HepG2 (cell line): ENCODE results near the gene ABCF1. TPM values are rescaled to one million over a fixed set of nuclear protein-coding genes. Genes with fewer than 3 reads are reported as not detected.

Experiments
- NFKB2 ChIP-seq: sonication (generic); formaldehyde crosslinking; IDR thresholded peaks from 2 replicates; pipeline ENCODE4 v1.4.0; 2020; ENCODE audit warnings: missing genetic modification reagents, borderline replicate concordance
- ZNF33B ChIP-seq: sonication (generic); formaldehyde crosslinking; IDR thresholded peaks from 2 replicates; pipeline ENCODE4 v1.5.1; 2020; ENCODE audit warnings: mild to moderate bottlenecking, missing genetic modification reagents
- polyA plus RNA-seq, 8 experiments: library from polyadenylated mRNA; depleted of rRNA in 3 of 8; stranded (reverse) in 7 of 8; unstranded in 1 of 8; fragments of >200 nt; fragmentation: Illumina TruSeq in 4 of 8; extraction: Trizol in 4 of 8; gene quantifications; 2 replicates each; pipeline versions ENCODE4 v1.2.1 to v1.2.3, GENCODE V29; 2011 to 2016; ENCODE audit warnings: low read depth in 4 of 8, missing spikeins in 1 of 8, mixed read lengths in 1 of 8; ENCODE audit not compliant: insufficient read depth in 1 of 8
- total RNA-seq, 5 experiments: library from RNA; depleted of rRNA; stranded (reverse); fragments of >200 nt; fragmentation: Illumina TruSeq; extraction: Trizol; gene quantifications; 2 replicates each; pipeline ENCODE4 v1.2.3, GENCODE V29; 2016; ENCODE audit warnings: low read depth in 1 of 5
- TF ChIP-seq, protein P1 (sequence below): sonication (generic); formaldehyde crosslinking; IDR thresholded peaks from 2 replicates; pipeline ENCODE4 v1.9.0; 2021; ENCODE audit warnings: mild to moderate bottlenecking, missing genetic modification reagents
- TF ChIP-seq, protein P2 (sequence below): sonication (generic); formaldehyde crosslinking; IDR thresholded peaks from 2 replicates; pipeline ENCODE4 v1.4.0; 2020; ENCODE audit warnings: missing genetic modification reagents
- TF ChIP-seq, protein P3 (sequence below): fragments of 450-650 bp; IDR thresholded peaks from 2 replicates; pipeline ENCODE4 v1.6.1; 2017

ABCF1 gene
- total and polyA plus RNA-seq, 2 of the 13 experiments (the other 11 are each of a cell fraction or from before 2014, with no cell fraction given) = 25.4 to 98.9 TPM

DNA sequence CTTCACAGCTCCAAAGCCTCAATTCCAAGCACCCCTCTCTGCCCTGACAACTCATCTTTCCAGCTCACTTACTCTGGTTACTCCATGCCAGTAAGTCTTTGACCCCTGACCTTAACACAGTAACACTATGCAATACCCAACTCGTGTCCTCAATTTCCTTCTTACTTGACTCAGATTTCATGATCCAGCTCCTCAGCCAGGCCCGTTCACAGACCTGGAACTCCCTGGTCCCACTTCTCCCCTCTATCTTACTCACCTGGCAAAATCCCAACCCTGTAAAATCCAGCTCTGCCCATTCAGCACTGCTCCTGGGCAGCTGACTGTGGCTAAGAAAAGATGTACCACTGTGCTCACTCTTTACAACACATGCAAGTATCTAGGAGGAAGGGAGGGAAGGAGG is 22.9 kb upstream of the ABCF1 start (continued):
- no peak for TF ChIP-seq NFKB2
- TF ChIP-seq, protein P1, sequence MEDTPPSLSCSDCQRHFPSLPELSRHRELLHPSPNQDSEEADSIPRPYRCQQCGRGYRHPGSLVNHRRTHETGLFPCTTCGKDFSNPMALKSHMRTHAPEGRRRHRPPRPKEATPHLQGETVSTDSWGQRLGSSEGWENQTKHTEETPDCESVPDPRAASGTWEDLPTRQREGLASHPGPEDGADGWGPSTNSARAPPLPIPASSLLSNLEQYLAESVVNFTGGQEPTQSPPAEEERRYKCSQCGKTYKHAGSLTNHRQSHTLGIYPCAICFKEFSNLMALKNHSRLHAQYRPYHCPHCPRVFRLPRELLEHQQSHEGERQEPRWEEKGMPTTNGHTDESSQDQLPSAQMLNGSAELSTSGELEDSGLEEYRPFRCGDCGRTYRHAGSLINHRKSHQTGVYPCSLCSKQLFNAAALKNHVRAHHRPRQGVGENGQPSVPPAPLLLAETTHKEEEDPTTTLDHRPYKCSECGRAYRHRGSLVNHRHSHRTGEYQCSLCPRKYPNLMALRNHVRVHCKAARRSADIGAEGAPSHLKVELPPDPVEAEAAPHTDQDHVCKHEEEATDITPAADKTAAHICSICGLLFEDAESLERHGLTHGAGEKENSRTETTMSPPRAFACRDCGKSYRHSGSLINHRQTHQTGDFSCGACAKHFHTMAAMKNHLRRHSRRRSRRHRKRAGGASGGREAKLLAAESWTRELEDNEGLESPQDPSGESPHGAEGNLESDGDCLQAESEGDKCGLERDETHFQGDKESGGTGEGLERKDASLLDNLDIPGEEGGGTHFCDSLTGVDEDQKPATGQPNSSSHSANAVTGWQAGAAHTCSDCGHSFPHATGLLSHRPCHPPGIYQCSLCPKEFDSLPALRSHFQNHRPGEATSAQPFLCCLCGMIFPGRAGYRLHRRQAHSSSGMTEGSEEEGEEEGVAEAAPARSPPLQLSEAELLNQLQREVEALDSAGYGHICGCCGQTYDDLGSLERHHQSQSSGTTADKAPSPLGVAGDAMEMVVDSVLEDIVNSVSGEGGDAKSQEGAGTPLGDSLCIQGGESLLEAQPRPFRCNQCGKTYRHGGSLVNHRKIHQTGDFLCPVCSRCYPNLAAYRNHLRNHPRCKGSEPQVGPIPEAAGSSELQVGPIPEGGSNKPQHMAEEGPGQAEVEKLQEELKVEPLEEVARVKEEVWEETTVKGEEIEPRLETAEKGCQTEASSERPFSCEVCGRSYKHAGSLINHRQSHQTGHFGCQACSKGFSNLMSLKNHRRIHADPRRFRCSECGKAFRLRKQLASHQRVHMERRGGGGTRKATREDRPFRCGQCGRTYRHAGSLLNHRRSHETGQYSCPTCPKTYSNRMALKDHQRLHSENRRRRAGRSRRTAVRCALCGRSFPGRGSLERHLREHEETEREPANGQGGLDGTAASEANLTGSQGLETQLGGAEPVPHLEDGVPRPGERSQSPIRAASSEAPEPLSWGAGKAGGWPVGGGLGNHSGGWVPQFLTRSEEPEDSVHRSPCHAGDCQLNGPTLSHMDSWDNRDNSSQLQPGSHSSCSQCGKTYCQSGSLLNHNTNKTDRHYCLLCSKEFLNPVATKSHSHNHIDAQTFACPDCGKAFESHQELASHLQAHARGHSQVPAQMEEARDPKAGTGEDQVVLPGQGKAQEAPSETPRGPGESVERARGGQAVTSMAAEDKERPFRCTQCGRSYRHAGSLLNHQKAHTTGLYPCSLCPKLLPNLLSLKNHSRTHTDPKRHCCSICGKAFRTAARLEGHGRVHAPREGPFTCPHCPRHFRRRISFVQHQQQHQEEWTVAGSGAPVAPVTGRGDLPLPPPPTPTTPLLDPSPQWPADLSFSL (CRISPR knock-in tag) = no peak
- no peak for TF ChIP-seq ZNF33B (CRISPR knock-in tag)
- TF ChIP-seq, protein P2, sequence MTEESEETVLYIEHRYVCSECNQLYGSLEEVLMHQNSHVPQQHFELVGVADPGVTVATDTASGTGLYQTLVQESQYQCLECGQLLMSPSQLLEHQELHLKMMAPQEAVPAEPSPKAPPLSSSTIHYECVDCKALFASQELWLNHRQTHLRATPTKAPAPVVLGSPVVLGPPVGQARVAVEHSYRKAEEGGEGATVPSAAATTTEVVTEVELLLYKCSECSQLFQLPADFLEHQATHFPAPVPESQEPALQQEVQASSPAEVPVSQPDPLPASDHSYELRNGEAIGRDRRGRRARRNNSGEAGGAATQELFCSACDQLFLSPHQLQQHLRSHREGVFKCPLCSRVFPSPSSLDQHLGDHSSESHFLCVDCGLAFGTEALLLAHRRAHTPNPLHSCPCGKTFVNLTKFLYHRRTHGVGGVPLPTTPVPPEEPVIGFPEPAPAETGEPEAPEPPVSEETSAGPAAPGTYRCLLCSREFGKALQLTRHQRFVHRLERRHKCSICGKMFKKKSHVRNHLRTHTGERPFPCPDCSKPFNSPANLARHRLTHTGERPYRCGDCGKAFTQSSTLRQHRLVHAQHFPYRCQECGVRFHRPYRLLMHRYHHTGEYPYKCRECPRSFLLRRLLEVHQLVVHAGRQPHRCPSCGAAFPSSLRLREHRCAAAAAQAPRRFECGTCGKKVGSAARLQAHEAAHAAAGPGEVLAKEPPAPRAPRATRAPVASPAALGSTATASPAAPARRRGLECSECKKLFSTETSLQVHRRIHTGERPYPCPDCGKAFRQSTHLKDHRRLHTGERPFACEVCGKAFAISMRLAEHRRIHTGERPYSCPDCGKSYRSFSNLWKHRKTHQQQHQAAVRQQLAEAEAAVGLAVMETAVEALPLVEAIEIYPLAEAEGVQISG (CRISPR knock-in tag) = no peak
- TF ChIP-seq, protein P3, sequence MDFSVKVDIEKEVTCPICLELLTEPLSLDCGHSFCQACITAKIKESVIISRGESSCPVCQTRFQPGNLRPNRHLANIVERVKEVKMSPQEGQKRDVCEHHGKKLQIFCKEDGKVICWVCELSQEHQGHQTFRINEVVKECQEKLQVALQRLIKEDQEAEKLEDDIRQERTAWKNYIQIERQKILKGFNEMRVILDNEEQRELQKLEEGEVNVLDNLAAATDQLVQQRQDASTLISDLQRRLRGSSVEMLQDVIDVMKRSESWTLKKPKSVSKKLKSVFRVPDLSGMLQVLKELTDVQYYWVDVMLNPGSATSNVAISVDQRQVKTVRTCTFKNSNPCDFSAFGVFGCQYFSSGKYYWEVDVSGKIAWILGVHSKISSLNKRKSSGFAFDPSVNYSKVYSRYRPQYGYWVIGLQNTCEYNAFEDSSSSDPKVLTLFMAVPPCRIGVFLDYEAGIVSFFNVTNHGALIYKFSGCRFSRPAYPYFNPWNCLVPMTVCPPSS = no peak
- TF ChIP-seq, all 625 proteins: peak for 0
